Measurements from ENCODE around the gene PEX10. TPM values are rescaled to one million over a fixed set of nuclear protein-coding genes. Genes with fewer than 3 reads are reported as not detected.

PEX10 gene
- total RNA-seq, 4 donors from 2014 or later, result 27.6 to 44.7 (median 37.8) TPM

DNA sequence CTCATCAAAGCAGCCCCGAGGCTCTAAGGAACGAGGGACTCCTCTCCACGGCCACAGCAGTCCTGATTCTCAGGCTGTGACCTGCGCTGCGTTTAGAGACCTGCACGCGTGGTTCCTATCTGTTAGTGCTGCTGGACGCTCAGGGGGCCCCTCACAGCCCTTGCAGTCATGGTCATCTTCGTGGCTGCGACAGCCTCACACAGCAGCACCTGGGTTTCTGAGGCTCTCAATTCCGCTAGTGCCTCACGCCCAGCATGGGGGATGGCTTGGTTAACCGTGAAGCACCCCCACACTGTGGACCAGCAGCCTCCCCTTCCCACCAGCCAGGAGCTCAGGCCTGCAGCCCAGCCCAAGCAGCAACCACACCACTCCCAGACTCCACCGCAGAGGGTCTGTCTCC lies 28.8 kb downstream of the PEX10 start:
- H3K9me3 ChIP-seq, result no peaks in the 10 kb centered on the region
- H3K27me3 ChIP-seq, result no peaks in the 10 kb centered on the region
- peaks cover 0 to 16% (median 8%) of the 10 kb centered on the region in 4 donors for H3K4me1 ChIP-seq
- 87 to 89% methylated on average over 14 of the region's 14 CpGs for WGBS, 2 donors
- H3K27ac ChIP-seq, result no peak overlapping the region
- DNase-seq (ENCODE audit: low spot score in 2 of 2), result no peak
- H3K4me3 ChIP-seq, result no peak overlapping the region
- TF ChIP-seq POLR2A (IDR thresholded peaks at IDR 0.05) (no peak), EP300 (IDR thresholded peaks at IDR 0.05) (no peak), CTCF (IDR thresholded peaks at IDR 0.05) (no peak)
- H3K36me3 ChIP-seq, result peaks cover 0 to 20% (median 0%) of the 10 kb centered on the region in 3 donors

DNA sequence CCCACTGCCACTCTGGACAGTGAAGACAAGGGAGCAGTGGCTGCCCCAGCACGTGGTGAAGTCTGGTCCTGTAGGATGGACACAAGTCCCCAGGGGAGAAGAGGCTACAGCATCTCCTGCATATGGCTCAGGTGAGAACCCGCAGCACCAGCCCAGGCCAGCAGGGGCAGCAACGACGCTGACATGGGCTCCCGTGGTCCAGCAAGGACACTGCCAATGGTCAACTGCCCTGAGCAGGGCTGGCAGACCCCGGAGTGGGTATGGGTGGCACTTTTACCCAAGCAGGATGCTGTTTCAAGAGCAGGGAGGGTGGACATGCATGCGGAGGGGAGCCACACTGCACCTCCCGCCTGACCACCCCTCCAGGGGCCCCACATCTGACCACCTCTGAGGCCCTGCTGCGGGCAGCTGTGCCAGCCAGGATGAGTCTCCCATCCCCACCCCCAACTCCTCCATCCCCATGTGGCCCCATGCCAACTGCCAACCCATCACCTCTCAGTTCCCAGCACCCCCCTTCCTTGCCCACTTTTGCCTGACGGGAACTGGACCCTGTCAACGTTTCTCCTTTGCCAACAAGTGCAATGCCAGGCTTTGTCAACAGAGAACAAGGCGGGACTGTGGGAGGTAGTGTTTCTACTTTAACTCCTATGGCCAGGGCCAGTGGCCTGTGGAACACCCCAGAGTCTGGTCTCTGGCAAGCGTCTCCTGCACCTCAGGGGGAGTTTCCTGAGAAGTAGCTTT lies 29.6 kb downstream of the PEX10 start:
- Histone ChIP-seq H3K9me3 (no peaks in the 10 kb centered on the region), H3K27ac (no peak overlapping the region), H3K27me3 (no peaks in the 10 kb centered on the region), H3K36me3 (peaks cover 0 to 18% (median 0%) of the 10 kb centered on the region in 3 donors), H3K4me3 (no peak overlapping the region), H3K4me1 (peaks cover 0 to 16% (median 8%) of the 10 kb centered on the region in 4 donors)
- TF ChIP-seq CTCF (IDR thresholded peaks at IDR 0.05) (peak in 3 of 5 experiments; percentile 11 to 40 (median 28)), POLR2A (IDR thresholded peaks at IDR 0.05) (no peak), EP300 (IDR thresholded peaks at IDR 0.05) (no peak)
- WGBS, 2 donors, result 60% methylated on average over 11 to 13 of the region's 13 CpGs
- no peak for DNase-seq (ENCODE audit: low spot score in 2 of 2)

DNA sequence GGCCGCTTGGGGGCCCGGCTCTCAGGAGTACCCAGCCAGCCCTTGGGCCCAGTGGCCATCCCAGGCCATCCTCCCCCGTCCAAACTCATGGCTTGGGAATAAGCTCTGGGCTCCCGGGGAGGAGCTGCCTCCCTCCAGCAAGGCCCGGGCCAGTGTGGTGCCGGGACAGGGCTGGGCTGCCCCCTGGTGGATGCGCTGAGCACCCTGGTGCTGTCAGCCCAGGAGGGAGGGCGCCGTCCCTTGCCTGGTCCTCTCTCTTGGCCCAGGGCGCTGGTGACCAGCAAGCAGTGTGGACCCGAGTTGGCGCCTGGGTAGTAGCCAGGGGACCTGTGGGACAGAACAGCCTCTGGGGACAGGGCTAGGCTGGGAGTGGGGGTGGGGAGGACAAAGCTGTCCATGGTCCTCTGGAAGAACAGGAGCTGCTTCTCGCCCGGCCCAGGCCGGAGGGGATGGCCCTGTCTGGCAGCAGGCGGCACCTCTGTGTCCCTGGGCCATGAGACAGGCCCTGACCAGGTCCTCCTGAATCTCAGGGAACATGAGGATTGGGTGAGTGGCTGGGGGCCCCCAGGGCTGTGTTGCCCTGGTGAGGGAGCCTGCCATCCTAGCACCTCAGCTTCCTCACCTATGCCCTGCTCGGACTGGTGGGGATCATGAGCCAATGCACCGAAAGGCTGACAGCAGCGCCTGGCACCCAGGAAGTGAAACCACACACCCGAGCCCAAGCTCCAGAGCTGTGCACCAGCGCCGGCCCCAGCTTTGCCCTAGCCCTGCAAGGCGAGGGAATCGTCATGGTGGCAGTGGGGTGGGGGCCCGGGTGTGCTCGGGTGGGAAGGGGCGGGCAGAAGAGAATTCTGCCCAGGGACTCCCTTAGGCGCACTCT lies 30.4 kb downstream of the PEX10 start:
- H3K4me1 ChIP-seq, result peaks cover 0 to 16% (median 8%) of the 10 kb centered on the region in 4 donors
- DNase-seq (ENCODE audit: low spot score in 2 of 2), result peak; percentile 67 to 76
- 34 to 39% methylated on average over 12 to 21 of the region's 28 CpGs for WGBS, 2 donors
- H3K9me3 ChIP-seq, result no peaks in the 10 kb centered on the region
- no peak overlapping the region for H3K4me3 ChIP-seq
- H3K27me3 ChIP-seq, result no peaks in the 10 kb centered on the region
- peak; percentile 29 to 64 for TF ChIP-seq EP300 (IDR thresholded peaks at IDR 0.05)
- TF ChIP-seq CTCF (IDR thresholded peaks at IDR 0.05), result peak; percentile 87 to 99 (median 93)
- no peak for TF ChIP-seq POLR2A (IDR thresholded peaks at IDR 0.05)
- H3K36me3 ChIP-seq, result peaks cover 0 to 10% (median 0%) of the 10 kb centered on the region in 3 donors
- peak overlapping the region in 1 of 4 donors; percentile 46 for H3K27ac ChIP-seq

GRCh38 chr1:2380816-2381591 lies 31.4 kb downstream of the PEX10 start:
- Histone ChIP-seq H3K27ac (peak overlapping the region in 2 of 4 donors; percentile 29 to 46), H3K9me3 (no peaks in the 10 kb centered on the region), H3K4me3 (no peak overlapping the region), H3K36me3 (no peaks in the 10 kb centered on the region), H3K27me3 (no peaks in the 10 kb centered on the region), H3K4me1 (peaks cover 0 to 16% (median 8%) of the 10 kb centered on the region in 4 donors)
- DNase-seq (ENCODE audit: low spot score in 2 of 2), result no peak
- no peak for TF ChIP-seq CTCF (IDR thresholded peaks at IDR 0.05)
- TF ChIP-seq EP300 (IDR thresholded peaks at IDR 0.05), result no peak
- no peak for TF ChIP-seq POLR2A (IDR thresholded peaks at IDR 0.05)
- WGBS, 2 donors, result 40 to 60% methylated on average over 18 to 32 of the region's 32 CpGs
